SW 1271 (cell line): ENCODE measurements around the gene MYMX.
A peak's percentile ranks its signal among the peaks of the same experiment; 100 is the strongest.

Experiments
- DNase-seq, 2 experiments: peaks; one replicate each; lab custom pipeline; 2025; lab: John Stamatoyannopoulos, UW

MYMX gene

DNA sequence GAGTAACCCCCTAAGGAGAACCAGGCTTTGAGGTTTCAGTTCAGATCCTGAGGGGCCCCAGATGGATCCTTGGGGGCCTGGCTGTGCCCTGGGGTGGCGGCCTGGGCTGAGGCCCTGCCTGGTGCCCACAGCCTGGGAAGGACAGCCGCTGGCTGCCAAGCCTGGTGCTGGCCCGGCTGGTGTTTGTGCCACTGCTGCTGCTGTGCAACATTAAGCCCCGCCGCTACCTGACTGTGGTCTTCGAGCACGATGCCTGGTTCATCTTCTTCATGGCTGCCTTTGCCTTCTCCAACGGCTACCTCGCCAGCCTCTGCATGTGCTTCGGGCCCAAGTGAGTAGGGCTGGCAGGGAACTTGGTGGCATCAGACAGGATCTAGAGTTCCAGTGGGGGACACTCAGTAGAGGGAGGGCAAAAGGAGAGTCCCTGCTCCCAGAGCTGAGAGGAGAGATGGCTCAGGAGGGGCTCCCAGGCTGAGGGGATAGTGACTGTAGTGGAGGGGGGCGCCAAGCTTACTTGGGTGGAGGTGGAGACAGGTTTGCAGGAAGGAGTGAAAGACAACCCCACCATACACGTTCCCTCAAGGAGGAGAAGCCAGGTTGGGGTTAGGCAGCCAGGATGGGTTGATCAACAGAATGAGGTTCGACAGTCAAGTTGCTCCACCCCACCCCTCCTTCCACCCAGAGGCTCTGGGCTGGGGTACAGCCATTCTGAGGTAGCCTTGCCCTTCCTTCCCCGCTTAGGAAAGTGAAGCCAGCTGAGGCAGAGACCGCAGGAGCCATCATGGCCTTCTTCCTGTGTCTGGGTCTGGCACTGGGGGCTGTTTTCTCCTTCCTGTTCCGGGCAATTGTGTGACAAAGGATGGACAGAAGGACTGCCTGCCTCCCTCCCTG is 16.2 kb downstream of the MYMX start:
- no peak for DNase-seq

DNA sequence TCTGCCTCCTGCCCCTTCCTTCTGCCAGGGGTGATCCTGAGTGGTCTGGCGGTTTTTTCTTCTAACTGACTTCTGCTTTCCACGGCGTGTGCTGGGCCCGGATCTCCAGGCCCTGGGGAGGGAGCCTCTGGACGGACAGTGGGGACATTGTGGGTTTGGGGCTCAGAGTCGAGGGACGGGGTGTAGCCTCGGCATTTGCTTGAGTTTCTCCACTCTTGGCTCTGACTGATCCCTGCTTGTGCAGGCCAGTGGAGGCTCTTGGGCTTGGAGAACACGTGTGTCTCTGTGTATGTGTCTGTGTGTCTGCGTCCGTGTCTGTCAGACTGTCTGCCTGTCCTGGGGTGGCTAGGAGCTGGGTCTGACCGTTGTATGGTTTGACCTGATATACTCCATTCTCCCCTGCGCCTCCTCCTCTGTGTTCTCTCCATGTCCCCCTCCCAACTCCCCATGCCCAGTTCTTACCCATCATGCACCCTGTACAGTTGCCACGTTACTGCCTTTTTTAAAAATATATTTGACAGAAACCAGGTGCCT is 16.9 kb downstream of the MYMX start:
- DNase-seq = no peak

DNA sequence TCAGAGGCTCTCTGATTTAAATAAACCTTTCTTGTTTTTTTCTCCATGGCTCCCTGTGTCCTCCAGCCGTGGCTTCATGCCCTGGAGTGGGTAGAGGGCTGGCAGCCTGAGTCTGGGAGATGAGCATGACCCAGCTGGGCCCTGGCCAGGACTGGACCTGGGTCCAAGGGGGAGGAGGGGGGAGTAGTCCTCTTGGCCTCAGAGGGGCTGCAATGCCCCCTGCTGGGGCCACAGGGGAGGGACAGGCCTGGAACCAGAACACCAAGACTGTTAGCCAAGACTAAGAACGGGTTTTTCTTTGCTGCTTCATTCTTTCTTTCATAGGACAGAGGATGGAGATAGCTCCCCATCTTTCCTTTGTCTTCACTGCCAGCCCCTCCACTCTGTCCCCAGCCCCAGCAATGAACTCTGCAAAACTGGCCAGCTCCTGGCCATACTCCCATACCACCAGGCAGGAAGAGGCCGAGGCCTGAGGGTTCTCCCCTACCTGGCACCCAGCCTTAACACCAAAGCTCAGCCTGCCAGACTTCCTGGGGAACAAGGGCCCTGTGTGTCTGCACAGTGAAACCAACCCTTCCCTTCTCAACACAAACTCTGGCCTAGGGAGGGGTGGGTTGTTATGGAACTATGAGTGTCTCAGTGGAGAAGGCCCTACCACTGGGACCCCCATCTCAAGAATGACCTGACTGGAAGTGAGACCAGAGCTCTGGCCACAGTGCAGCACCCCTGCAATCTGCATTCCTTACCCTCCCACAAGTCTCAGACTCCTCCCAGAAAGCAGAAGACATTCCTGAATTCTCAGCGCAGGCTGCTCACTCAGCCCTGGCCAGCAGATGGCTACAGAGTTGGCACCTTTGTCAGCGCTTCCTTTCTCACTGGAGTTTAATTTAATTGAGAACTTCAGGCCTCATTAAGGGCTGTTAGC is 17.6 kb downstream of the MYMX start:
- DNase-seq = peak in 1 of 2 experiments; percentile 71

DNA sequence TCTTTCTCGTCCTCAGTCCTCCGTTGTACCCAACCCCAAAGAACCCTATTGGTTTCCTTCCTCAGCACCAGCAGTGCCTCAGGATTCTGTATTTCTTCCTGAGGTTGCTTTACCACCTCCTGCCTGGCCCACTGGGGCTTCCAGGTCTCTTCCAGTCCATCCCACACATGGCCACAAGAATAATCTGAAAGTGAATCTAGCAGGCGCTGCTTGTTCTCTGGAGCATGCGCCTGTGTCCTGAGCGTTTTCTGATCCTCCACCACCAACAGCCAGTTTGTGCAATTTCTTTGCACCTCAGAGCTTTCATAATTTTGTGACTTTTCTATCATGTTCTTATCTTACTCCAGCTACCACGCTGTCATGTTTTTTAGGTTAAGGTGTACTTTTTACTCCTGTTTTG is 18.5 kb downstream of the MYMX start:
- no peak for DNase-seq

DNA sequence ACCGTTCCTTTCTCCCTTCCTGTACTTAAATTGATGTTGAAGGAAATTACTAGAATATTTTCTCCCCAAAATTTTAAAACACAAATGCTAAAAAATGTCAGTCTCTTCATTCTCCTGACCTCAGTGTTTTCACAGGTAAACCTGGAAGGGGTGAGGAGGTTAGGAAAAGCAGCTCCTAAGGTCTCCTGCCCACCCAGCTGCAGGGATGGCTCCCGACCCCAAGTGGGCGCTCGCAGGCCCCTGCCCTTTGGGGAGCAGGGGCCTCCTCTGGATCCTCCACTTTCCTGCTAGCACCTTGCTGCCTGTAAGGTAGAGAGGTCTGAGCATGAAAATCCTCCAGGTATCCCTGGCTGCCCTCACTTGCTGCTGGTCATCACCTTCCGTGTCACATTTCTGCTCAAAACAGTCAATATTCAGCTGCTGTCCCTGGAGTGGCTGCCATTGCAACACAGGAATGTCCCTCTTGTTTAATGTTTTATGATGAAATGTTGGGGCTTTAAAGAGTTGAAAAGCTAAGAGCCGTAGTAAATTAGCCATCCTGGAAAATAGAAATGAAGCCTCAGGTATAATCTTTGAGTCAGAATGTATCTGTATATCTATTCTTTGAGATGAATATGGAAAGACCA is 19.3 kb downstream of the MYMX start:
- no peak for DNase-seq

DNA sequence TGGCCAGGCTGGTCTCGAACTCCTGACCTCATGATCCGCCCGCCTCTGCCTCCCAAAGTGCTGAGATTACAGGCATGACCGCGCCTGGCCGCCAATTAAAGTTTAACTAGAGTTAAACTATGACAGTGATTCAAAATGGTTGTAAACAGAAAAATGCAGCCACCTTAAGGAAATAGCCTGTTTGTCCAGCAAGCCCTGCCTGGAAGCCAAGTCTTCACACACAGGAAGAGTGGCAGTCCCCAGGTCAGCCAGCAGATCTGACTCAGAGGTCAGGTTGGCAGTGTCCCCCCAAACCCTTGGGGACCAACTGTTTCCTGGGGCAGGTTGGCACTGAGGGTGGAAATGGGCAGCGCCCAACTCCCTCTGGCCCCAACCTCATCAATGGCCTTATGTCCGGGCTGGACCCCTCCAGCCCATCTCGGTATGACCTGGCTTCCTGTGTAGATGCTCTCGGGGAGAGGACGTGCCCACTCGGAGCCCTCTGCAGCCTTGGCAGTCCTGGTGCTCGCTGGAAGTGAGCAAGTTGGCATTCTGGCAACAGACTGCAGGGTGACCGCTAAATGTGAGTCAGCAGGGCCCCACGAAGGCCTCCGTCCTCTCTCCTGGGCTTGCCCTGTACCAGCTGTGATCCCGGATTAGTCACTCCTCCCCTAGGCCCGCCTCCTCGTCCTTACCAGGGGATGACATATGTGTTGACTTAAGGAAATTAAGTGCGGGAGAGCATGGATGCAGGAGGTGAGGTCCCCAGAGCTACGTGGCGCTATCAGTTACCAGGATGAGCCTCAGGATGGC is 20.5 kb downstream of the MYMX start:
- peak; percentile 98 for DNase-seq

DNA sequence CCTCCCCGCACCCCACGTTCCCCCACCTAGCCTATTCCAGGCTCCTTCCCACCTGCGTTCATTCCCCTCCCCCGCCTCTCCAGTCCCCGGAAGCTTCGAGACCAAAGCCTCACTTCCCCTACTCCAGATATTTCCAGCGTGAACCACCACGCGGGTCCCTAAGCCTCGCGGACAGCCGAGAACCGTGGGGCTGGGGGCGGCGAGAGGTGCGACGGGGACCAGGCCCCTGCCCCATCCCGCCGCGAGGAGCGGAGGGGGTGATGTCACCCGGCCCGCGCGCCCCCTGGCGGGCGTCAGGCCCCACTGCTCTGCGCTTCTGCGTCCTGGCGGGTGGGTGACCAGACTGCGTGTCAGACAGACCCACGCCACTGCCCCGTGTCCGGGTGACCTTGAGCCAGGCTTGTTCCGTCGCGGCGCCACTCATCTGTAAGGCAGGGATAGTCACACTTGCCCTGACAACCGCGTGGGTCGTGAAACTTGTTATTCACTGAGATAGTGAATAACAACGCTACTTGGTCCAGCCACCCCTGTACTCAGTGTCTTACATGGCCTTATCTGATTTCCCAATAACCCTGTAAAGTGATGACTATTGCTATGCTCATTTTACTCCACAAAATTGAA is 21.2 kb downstream of the MYMX start:
- peak in 1 of 2 experiments; percentile 71 for DNase-seq

DNA sequence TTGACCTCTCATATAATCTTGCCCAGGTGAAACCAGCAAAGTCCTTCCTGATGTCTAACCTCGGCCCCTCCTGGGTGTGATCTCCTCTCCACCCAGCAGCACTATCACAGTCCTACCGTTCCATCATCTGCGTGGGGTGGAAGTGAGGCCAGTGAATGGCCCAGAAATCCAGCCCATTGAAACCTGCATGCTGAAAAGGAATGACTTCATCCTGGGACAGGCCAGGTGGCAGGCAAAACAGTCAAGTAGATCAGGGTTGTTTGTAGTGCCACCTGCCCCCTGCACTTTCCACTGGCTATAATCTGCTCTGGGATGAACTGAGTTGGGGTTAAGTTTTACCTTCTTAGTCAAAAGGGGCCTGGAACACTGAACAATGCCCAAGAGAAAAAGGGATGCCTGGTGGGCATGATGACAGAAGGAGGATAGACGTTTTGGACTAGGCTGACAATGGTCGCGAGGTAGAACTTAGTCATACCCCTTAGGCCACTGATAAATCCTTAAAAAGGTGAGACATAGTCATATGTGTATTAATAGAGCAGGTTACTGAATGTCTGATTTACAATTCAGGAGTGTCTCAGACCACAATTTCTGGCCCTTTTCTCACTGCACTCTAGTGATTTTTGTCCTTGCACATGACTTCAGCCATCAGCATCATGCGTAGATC is 22.1 kb downstream of the MYMX start:
- DNase-seq = no peak

DNA sequence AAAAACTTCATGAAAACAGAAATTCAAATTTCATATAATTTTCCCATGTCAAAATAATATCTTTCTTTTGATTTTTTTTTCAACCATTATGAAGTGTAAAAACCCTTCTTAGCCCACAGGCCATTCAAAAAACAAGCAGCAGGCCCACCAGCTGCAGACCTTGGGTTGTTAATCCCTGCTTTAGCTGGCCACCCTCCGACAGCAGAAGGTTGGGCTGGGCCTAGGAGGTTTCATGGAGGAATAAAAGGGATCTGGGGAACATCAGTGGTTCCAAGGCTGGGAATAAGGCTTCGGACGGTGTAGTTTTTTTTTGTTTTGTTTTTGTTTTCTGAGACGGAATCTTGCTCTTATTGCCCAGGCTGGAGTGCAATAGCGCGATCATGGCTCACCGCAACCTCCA is 26.6 kb downstream of the MYMX start:
- DNase-seq = no peak

DNA sequence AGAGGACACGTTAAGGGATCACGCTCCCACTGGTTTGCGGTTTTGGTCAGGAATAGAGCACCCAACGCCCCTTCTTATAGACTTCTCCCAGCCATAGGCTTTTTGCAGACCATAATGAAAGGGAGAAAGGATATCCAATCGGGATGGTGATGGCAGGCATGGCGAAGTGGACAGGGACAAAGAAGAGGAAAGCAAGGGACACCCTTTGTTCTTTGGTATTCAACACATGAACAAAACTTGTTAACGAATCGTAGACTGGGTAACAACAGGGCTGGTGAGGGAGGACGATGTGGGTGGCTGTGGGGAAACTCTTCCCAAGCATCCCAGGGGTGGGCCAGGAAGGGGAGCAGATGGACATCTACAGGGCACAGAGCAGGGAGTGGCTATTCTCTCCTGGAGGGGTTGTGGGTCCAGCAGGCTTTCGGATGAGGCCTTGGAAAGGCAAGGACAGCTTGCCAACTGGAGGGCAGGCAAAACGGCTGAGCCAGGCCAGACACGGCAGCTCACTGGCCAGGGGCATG is 28.7 kb downstream of the MYMX start:
- DNase-seq = no peak

DNA sequence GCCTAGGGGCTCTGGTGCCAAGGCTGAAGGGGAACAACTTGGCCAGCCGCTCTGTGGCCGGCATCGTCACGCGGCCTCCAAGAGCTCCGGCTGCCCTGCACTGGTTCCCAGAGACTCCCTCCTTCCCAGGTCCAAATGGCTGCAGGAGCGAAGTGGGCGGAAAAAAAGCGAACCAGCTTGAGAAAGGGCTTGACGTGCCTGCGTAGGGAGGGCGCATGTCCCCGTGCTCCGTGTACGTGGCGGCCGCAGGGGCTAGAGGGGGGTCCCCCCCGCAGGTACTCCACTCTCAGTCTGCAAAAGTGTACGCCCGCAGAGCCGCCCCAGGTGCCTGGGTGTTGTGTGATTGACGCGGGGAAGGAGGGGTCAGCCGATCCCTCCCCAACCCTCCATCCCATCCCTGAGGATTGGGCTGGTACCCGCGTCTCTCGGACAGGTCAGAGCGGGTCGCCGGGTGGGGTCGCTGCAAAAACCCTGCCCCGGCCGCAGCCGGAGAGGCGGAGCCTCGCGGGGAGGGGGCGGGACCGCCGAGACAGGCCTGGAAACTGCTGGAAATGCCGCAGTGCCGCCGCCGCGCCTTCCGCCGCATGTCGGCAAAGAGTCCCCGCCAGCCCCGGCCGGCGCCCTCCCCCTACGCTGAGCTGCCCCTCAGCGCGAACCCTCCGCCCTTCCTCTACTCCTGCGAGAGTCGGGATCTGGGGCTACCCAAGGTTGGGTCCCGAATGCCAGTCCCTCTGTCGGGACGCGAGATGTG is 29.4 kb downstream of the MYMX start:
- peak; percentile 45 to 70 for DNase-seq

DNA sequence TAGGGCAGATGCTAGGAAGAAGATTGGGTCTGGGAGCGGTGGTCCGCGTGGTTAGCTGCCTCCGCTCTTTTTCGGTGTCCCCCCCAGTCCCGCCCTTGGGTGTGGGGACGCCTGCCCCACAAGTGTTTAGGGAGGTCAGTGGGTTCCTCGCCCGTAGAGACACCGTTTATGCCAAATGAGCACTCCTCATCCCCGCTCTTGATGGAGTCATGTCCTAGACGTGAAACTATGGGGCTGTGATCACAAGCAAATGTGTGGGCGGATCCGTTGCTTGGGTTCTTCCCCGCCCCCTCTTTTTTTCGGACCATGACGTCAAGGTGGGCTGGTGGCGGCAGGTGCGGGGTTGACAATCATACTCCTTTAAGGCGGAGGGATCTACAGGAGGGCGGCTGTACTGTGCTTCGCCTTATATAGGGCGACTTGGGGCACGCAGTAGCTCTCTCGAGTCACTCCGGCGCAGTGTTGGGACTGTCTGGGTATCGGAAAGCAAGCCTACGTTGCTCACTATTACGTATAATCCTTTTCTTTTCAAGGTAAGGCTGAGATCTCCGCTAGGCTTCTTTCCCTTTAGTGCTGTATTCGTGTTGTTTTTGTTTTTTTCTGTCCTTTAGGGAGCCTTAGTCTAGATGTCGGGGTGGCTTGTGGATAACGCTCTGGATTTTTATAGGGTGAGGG is 30.1 kb downstream of the MYMX start, which contains the start of gene HSP90AB1:
TSS of gene HSP90AB1 (plus strand) at position 439 of the 675 bp plus-strand sequence. CDS start 1,529 bp downstream, outside the sequence.
- DNase-seq = peak; percentile 93 to 98

DNA sequence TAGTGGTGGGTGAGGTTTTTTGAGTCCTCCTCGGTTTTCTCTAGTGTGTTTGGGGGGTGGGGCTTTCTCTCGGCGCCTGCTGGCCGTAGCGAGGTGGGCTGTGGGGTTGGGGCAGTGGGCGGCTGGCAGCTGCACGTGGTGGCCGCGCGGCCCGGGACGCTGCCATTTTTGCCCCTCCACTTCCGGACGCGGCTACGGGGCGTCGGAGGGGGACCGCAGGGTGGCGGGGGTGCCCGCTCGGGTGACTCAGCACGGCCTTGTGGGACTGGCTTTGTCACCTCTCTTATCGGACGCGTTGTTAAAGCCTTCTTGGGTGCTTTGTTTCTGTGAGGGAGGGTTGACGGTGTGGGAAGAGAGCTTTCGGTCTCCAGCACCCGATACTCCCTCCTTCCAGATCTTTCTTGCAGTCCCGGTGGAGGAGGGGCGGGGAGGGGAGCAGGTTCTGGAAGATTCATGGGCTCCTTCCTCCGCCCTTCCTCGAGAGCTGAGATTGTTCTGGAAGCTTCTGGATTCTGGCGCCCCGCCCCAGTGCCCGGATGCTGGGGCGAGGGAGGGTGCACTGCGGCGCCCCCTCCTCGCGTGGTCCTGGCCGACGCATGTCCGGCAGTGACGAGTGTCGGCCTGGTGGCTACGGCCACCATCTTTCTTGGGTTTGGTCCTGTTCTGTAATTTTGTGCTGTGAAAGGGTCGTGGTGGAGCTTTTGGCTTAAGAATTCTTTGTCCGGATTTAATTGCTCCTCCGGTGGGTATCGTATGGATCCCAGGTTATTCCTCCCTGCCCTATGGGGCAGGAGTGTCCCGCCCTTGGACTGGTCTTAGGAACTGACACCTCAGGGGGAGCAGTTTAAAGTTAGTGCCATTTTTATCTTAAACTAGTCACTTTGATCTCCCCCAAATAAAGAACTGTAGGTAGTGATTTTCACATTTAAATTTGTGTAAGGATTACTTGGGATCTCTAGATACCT is 30.9 kb downstream of the MYMX start:
- DNase-seq = peak; percentile 20 to 68

DNA sequence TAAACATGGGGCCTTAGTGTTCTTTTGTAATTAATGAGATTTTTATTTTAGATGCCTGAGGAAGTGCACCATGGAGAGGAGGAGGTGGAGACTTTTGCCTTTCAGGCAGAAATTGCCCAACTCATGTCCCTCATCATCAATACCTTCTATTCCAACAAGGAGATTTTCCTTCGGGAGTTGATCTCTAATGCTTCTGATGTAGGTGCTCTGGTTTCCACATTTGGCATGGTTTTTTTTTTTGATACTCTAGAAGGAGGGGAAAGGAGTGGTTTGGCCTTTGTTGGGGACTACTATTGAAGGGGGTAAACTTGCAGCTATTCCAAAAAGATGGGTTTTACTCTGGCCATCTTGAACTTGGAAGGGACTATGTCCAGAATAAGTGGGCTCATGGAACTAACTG is 31.9 kb downstream of the MYMX start:
- no peak for DNase-seq

DNA sequence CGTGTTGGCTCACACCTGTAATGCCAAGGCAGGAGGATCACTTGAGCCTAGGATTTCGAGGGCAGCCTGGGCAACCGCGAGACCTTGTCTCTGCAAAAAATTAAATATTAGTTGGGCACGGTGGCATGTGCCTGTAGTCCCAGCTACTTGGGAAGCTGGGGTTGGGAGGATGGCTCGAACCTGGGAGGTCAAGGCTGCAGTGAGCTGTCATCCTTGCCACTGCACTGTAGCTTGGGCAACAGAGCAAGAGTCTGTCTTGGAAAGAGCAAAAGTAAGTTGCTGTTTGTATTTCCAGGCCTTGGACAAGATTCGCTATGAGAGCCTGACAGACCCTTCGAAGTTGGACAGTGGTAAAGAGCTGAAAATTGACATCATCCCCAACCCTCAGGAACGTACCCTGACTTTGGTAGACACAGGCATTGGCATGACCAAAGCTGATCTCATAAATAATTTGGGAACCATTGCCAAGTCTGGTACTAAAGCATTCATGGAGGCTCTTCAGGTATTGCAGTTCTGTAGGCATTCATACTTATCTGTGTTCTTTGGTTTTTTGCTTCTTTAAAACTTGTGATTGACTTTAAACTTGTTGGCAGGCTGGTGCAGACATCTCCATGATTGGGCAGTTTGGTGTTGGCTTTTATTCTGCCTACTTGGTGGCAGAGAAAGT is 32.5 kb downstream of the MYMX start:
- no peak for DNase-seq

DNA sequence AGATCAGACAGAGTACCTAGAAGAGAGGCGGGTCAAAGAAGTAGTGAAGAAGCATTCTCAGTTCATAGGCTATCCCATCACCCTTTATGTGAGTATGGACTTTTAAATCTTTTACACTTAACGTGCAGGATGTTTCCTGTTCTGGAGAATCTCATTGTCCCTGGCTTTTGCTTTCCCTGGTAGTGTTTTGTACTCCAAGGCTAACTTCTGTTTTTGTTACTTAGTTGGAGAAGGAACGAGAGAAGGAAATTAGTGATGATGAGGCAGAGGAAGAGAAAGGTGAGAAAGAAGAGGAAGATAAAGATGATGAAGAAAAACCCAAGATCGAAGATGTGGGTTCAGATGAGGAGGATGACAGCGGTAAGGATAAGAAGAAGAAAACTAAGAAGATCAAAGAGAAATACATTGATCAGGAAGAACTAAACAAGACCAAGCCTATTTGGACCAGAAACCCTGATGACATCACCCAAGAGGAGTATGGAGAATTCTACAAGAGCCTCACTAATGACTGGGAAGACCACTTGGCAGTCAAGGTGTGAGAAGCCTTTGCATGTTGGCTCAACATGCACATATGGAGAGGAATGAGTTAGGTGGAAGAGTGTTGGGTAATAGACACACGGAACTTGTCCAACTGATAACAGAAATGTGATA is 33.5 kb downstream of the MYMX start:
- DNase-seq = no peak
